Keratinocyte (primary cell): ENCODE measurements around the gene FBXW5. TPM values are rescaled to one million over a fixed set of nuclear protein-coding genes. Genes with fewer than 3 reads are reported as not detected.
A peak's percentile ranks its signal among the peaks of the same experiment; 100 is the strongest.

Experiments used
- DNase-seq: peaks from one replicate; pipeline ENCODE4 v3.0.0-alpha.2; 2011; ENCODE audit warnings: low read depth, missing footprints, low spot score
- FAIRE-seq: peaks from 2 replicates; lab custom pipeline; 2011; peaks lifted over from hg19 to GRCh38; lab: Jason Lieb, UNC
- H2AFZ ChIP-seq: 2 replicates; pipeline ENCODE4 v1.6.0; 2012; ENCODE audit warnings: low read length, control low read depth, inconsistent platforms; ENCODE audit not compliant: control insufficient read depth
- H3K27ac ChIP-seq: 2 replicates; pipeline ENCODE4 v1.5.1; 2011; ENCODE audit warnings: low read length; ENCODE audit not compliant: control insufficient read depth, insufficient read depth
- H3K27me3 ChIP-seq: 3 replicates; pipeline ENCODE4 v1.6.0; 2011; ENCODE audit warnings: low read length; ENCODE audit not compliant: control insufficient read depth, insufficient read depth; ENCODE audit errors: extremely low read depth
- H3K36me3 ChIP-seq, 2 experiments: 2 replicates in 1 of 2; 3 replicates in 1 of 2; pipeline ENCODE4 v1.5.1; 2011; ENCODE audit warnings: low read length in 2 of 2, mild to moderate bottlenecking in 1 of 2; ENCODE audit not compliant: control insufficient read depth in 2 of 2, insufficient read depth in 2 of 2; ENCODE audit errors: extremely low read depth in 1 of 2
- H3K4me1 ChIP-seq: 3 replicates; pipeline ENCODE4 v1.5.1; 2011; ENCODE audit warnings: low read length; ENCODE audit not compliant: control insufficient read depth, insufficient read depth; ENCODE audit errors: extremely low read depth
- H3K4me2 ChIP-seq: 3 replicates; pipeline ENCODE4 v1.6.0; 2011; ENCODE audit warnings: low read depth, low read length; ENCODE audit not compliant: control insufficient read depth, insufficient read depth; ENCODE audit errors: extremely low read depth
- H3K4me3 ChIP-seq, 3 experiments: fragments of 200-600 bp in 1 of 3; sonication (generic) in 1 of 3; 2 replicates in 2 of 3; 3 replicates in 1 of 3; pipeline ENCODE4 v1.5.1; 2011 to 2016; ENCODE audit warnings: low read length in 3 of 3, mild to moderate bottlenecking in 3 of 3, control low read depth in 2 of 3, inconsistent platforms in 1 of 3, low read depth in 1 of 3, mixed read lengths in 1 of 3, mixed run types in 1 of 3, moderate library complexity in 1 of 3; ENCODE audit not compliant: control insufficient read depth in 2 of 3, insufficient read depth in 2 of 3; ENCODE audit errors: extremely low read depth in 1 of 3
- H3K79me2 ChIP-seq: 2 replicates; pipeline ENCODE4 v1.6.0; 2012; ENCODE audit warnings: low read length; ENCODE audit not compliant: control insufficient read depth, insufficient read depth
- H3K9ac ChIP-seq: 3 replicates; pipeline ENCODE4 v1.6.0; 2011; ENCODE audit warnings: low read length; ENCODE audit not compliant: control insufficient read depth, insufficient read depth; ENCODE audit errors: extremely low read depth
- H3K9me1 ChIP-seq: 3 replicates; pipeline ENCODE4 v1.6.0; 2011; ENCODE audit warnings: low read length; ENCODE audit not compliant: control insufficient read depth, insufficient read depth; ENCODE audit errors: extremely low read depth
- H3K9me3 ChIP-seq: 2 replicates; pipeline ENCODE4 v1.5.1; 2012; ENCODE audit warnings: low read depth, low read length; ENCODE audit not compliant: control insufficient read depth
- H4K20me1 ChIP-seq: 3 replicates; pipeline ENCODE4 v1.6.0; 2011; ENCODE audit warnings: low read length; ENCODE audit not compliant: control insufficient read depth, insufficient read depth; ENCODE audit errors: extremely low read depth
- EZH2 ChIP-seq: IDR thresholded peaks from one replicate; pipeline ENCODE4 v1.6.1; 2012; ENCODE audit warnings: inconsistent platforms, mild to moderate bottlenecking, low read length, moderate library complexity
- dilution Hi-C: fragments of 300-500 bp; cut with MboI; formaldehyde crosslinking; loops from one replicate; pipeline ENCODE4 v1.7.0; 2020; ENCODE audit warnings: low sequenced_read_pairs; ENCODE audit not compliant: extremely low pct_ligation_motif_present
- polyA plus RNA-seq, 5 experiments: library from polyadenylated mRNA; depleted of rRNA in 3 of 5; stranded (reverse) in 3 of 5; stranded (forward) in 1 of 5; unstranded in 1 of 5; fragments of >200 nt; gene quantifications; 1 replicate in 1 of 5; 2 replicates in 3 of 5; 3 replicates in 1 of 5; pipeline versions ENCODE4 v1.2.1 to v1.2.3, GENCODE V29; 2011 to 2012; ENCODE audit warnings: missing spikeins in 2 of 5, low read depth in 1 of 5, low replicate concordance in 1 of 5
- TF ChIP-seq, protein P1 (sequence below), 3 experiments: IDR thresholded peaks in 1 of 3; conservative IDR thresholded peaks in 1 of 3; optimal IDR thresholded peaks in 1 of 3; 2 replicates in 2 of 3; 3 replicates in 1 of 3; pipeline versions ENCODE3 to v1.5.1; 2011; ENCODE audit warnings: low read length in 3 of 3, mild to moderate bottlenecking in 3 of 3, moderate library complexity in 2 of 3, control low read depth in 1 of 3, inconsistent platforms in 1 of 3; ENCODE audit not compliant: insufficient read depth in 2 of 3; ENCODE audit errors: extremely low read depth in 1 of 3

Gene FBXW5
- polyA plus RNA-seq, 1 donor (not counting 4 experiments of a cell fraction or from before 2014, with no cell fraction given) = 23.0 TPM

GRCh38 chr9:136977649-136978072, 33.1 kb upstream of the FBXW5 start:
- dilution Hi-C loops = no loop called here
- H3K79me2 ChIP-seq = no peaks in the 10 kb centered on the region
- no peaks in the 10 kb centered on the region for H4K20me1 ChIP-seq
- H2AFZ ChIP-seq = no peak overlapping the region
- H3K4me3 ChIP-seq = peak overlapping the region in 1 of 3 experiments; percentile 34
- H3K27me3 ChIP-seq = no peaks in the 10 kb centered on the region
- H3K9me1 ChIP-seq = no peaks in the 10 kb centered on the region
- H3K9me3 ChIP-seq = no peaks in the 10 kb centered on the region
- FAIRE-seq = no peak
- H3K4me1 ChIP-seq = peaks cover 8% of the 10 kb centered on the region
- H3K27ac ChIP-seq = no peak overlapping the region
- no peak overlapping the region for H3K9ac ChIP-seq
- TF ChIP-seq, protein P1, sequence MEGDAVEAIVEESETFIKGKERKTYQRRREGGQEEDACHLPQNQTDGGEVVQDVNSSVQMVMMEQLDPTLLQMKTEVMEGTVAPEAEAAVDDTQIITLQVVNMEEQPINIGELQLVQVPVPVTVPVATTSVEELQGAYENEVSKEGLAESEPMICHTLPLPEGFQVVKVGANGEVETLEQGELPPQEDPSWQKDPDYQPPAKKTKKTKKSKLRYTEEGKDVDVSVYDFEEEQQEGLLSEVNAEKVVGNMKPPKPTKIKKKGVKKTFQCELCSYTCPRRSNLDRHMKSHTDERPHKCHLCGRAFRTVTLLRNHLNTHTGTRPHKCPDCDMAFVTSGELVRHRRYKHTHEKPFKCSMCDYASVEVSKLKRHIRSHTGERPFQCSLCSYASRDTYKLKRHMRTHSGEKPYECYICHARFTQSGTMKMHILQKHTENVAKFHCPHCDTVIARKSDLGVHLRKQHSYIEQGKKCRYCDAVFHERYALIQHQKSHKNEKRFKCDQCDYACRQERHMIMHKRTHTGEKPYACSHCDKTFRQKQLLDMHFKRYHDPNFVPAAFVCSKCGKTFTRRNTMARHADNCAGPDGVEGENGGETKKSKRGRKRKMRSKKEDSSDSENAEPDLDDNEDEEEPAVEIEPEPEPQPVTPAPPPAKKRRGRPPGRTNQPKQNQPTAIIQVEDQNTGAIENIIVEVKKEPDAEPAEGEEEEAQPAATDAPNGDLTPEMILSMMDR (optimal IDR thresholded peaks at IDR 0.05 in 1 of 3, IDR thresholded peaks at IDR 0.05 in 1 of 3, conservative IDR thresholded peaks at IDR 0.05 in 1 of 3; ENCODE audit: extremely low read depth in 1 of 3, insufficient read depth in 2 of 3, low read length in 3 of 3) = no peak
- no peak for TF ChIP-seq EZH2
- DNase-seq = no peak
- H3K4me2 ChIP-seq = peak overlapping the region; percentile 74
- no peaks in the 10 kb centered on the region for H3K36me3 ChIP-seq

DNA sequence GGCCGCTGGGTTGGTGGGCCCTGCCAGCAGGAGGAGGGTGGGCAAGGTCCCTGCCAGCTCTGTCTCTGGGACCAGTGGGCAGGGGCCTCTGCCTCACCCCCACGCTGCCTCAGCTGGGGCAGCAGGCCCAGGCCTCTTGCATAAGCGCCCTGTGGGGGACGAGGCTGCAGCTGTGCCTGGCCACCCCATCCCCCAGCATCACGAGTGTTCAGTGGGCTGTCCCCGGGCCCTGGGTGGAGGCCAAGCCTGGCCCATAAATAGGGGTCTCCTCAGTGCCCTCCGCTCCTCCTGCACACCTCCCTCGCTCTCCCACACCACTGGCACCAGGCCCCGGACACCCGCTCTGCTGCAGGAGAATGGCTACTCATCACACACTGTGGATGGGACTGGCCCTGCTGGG, 32.7 kb upstream of the FBXW5 start, which contains the start of gene PTGDS:
PTGDS (plus strand) TSS at position 282 of the 400 bp plus-strand sequence; CDS start at position 357, 75 bp downstream.
- FAIRE-seq = no peak
- Histone ChIP-seq H4K20me1 (no peaks in the 10 kb centered on the region), H3K4me3 (peak within 1 kb of the TSS in 2 of 3 experiments; percentile 34 to 38), H3K27me3 (no peaks in the 10 kb centered on the region), H3K27ac (no peak within 1 kb of the TSS), H3K9ac (no peak within 1 kb of the TSS), H3K4me2 (peak within 1 kb of the TSS; percentile 74), H3K9me3 (no peaks in the 10 kb centered on the region), H3K36me3 (no peaks in the 10 kb centered on the region), H3K4me1 (peaks cover 8% of the 10 kb centered on the region), H2AFZ (peak within 1 kb of the TSS; percentile 26), H3K9me1 (no peaks in the 10 kb centered on the region), H3K79me2 (no peaks in the 10 kb centered on the region)
- dilution Hi-C loops = no loop called here
- no peak for DNase-seq
- no peak for TF ChIP-seq EZH2
- TF ChIP-seq, protein P1 (optimal IDR thresholded peaks at IDR 0.05 in 1 of 3, IDR thresholded peaks at IDR 0.05 in 1 of 3, conservative IDR thresholded peaks at IDR 0.05 in 1 of 3; ENCODE audit: extremely low read depth in 1 of 3, insufficient read depth in 2 of 3, low read length in 3 of 3) = no peak
